ENCODE data around the gene LRMDA.
"Not testable (repeated sequence)": the region's sequence is repeated elsewhere in the genome, so short reads cannot be mapped to it uniquely, and the experiment has no call there.

The LRMDA gene

GRCh38 chr10:76509446-76509845, 1078.0 kb downstream of the LRMDA start:
- DNase-seq (ENCODE audit: low spot score) = no peak

DNA sequence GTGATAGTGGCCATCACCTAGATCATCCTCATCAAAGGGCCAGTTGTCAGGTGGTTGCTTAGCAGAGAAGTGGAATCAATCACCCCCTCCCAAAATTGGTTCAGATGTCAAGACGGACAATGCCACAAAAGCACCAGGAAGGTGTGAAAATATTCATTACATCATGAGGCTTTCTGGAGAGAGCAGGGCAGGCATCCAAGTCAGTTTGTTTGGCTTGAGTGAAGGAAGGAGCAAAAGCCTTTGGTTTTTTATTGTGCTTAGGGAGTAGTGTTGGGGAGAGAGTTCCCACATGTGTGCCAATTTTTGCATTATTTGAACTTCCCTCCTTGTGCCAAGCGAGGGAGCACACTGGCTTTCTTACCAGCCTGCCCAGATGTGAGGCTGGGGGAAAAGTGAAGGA, 1082.9 kb downstream of the LRMDA start:
- no peak for DNase-seq (ENCODE audit: low spot score)

GRCh38 chr10:76514869-76515268, 1083.4 kb downstream of the LRMDA start:
- DNase-seq (ENCODE audit: low spot score) = no peak

- DNase-seq (ENCODE audit: low spot score) = no peak
Observed at GRCh38 chr10:76522547-76522946, 1091.1 kb downstream of the LRMDA start.

DNA sequence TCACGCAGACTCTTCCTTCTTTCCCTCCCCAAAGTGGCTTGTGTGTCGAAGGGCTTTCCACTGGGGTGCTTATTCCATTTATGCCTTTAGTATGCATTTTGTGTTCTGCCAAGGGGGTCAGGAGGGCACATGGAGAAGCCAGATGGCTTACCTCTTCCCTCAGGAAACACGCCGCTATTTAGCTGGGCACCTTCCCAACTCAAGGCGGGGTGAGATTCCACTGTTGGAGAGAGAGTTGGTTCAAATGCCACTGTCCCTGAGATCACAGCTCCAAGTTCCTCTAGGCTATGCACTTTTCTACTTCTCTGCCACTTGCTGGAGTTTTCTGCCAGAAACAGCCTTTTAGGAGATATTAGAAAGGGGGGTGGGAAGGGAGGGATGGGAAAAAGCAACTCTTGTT, 1091.8 kb downstream of the LRMDA start:
- DNase-seq (ENCODE audit: low spot score) = no peak

- DNase-seq (ENCODE audit: low spot score) = no peak
Observed at GRCh38 chr10:76523791-76524351, 1092.4 kb downstream of the LRMDA start.

GRCh38 chr10:76526833-76527232, 1095.4 kb downstream of the LRMDA start:
- not testable (repeated sequence) for DNase-seq (ENCODE audit: low spot score)

DNA sequence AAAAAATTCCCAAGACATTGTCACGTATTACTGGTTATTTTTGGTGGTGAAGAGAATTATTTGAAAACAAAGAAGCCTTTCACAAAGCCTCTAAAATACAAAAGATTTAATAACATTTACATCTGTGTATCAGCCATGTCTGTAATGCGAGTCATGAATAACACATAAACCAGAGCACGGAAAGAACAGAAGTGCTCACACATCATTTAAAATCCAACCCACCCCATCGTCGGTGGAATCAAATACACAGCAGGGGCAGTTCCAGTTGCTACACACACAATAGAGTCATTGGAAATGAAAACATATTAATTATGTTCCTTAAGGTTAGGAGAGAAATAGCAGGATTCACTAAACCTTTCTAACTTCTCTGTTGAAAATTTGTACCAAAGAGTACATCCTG, 1108.9 kb downstream of the LRMDA start:
- no peak for DNase-seq (ENCODE audit: low spot score)

DNA sequence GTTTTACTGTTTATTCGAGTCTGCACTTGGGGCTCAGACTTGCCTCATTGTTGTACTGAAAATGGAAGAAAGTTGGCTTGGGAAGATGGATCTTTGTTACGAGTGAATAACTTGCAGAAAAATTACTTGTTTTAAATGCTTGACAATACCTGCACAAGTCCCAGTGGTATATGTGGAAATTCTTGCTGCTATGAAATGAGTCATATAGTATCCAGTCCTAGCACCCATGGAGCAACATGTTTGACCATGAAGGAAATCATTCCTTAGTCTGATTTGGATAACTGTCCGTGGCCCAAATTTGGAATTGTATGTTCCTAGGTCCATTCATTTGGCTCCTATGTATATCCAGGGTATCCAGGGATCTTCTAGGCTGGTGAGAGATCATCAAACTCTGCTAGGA, 1109.4 kb downstream of the LRMDA start:
- no peak for DNase-seq (ENCODE audit: low spot score)

- DNase-seq (ENCODE audit: low spot score) = no peak
Observed at GRCh38 chr10:76541852-76542251, 1110.4 kb downstream of the LRMDA start.

GRCh38 chr10:76542307-76542930, 1111.0 kb downstream of the LRMDA start:
- DNase-seq (ENCODE audit: low spot score) = no peak

DNA sequence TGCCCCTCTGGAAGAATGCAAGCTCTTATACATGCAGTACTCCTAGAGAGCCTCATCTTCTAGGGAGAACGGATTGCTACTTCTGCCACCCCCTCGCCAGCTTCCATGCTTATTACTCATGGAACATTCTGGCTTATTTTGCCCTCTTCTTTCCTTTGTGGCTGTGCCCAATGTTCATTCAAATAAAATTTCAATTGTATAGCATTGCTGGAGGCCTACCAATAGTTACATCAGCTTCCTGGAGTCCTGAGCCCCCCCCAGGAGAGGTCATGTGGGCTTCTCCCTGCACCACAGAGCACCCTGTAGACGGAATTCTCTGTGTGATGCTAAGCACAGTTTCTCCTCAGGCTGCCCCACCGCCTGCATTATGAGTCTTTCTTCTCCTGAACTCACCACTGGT, 1112.2 kb downstream of the LRMDA start:
- no peak for DNase-seq (ENCODE audit: low spot score)

GRCh38 chr10:76544789-76545188, 1113.4 kb downstream of the LRMDA start:
- no peak for DNase-seq (ENCODE audit: low spot score)

DNA sequence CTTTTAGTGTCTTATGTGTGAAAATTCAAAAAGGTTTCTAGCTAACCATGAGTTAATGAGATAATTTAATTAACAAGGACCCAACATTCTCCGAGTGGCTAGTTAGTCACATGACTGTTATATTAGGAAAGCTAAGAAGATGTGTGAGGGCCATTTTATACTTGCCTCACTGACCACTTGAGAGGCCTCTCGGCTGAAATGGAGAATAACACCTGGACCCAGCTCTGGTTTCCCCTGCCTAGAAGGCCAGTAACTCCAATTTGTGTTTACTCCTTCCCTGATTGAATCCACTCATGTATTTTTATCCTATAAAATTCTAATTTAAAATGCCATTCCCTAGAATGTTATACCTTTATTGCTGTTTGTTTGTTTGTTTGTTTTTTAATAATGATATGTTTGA, 1115.0 kb downstream of the LRMDA start:
- no peak for DNase-seq (ENCODE audit: low spot score)

DNA sequence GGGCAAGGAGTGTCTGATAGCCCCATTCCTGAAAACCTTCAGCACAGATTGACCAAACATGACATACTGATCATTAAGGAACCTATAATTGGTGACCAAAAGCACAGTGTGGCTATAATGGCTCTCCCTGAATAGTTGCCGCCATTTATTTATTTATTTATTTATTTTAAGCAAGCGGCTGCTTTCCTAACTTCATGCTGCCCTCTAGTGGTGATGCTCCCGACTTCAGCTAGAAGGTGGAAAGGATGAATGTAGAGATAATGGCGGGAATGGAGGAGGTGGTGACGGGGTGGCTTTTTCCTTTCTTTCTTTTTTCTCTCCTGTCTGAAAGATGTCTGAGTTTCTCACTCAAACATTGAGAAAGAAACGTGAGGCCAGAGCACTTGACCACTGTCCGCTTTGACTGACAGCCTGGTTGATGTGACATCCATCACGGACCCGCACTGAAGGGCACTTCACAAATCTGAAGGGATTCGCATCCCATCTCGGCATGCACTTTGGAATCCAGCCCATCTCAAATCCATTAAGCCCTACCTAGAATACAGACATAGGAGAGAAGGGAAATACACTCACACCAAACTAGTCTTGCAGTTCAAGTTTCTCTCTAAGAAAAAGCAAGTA, 1116.0 kb downstream of the LRMDA start:
- peak; percentile 67 for DNase-seq (ENCODE audit: low spot score)

DNA sequence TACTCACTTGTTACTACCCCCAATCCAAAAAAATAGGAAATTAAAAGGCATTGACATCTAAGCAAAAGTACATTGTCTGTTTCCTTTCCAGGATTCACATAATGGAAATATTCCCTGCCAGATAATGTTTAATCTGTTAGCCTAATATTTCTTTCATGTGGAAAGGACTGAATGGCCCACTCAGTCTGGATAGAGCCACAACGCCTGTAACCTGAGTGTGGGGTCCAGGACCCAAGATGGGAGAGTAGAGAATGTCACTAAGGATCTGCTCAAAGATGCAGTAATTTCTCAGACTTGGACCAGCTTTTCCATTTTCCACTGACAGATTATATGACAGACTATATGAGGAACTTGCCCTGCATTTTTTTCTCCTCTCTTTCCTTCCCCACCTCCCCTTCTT, 1117.3 kb downstream of the LRMDA start:
- no peak for DNase-seq (ENCODE audit: low spot score)

GRCh38 chr10:76549171-76549570, 1117.7 kb downstream of the LRMDA start:
- no peak for DNase-seq (ENCODE audit: low spot score)

DNA sequence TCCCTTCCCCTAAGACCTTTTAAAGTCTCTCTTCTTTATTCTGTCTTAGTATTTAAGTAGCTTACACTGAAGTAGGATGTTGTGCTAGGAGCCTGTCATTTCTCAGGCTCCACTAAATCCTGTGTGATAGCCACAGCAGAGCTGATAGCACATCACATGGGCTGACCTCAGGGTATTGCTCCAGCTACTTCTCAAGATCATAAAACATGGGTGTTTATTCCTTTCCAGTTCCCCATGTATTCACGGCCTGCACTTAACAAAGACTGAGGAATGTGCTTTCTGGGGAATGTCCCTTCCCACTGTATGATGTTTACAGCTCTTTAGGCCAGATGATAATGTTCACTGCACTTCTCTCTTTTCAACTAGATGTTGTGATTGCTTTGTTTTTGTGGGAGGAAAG, 1119.4 kb downstream of the LRMDA start:
- DNase-seq (ENCODE audit: low spot score) = no peak

- no peak for DNase-seq (ENCODE audit: low spot score)
Observed at GRCh38 chr10:76552091-76552873, 1120.9 kb downstream of the LRMDA start.

DNA sequence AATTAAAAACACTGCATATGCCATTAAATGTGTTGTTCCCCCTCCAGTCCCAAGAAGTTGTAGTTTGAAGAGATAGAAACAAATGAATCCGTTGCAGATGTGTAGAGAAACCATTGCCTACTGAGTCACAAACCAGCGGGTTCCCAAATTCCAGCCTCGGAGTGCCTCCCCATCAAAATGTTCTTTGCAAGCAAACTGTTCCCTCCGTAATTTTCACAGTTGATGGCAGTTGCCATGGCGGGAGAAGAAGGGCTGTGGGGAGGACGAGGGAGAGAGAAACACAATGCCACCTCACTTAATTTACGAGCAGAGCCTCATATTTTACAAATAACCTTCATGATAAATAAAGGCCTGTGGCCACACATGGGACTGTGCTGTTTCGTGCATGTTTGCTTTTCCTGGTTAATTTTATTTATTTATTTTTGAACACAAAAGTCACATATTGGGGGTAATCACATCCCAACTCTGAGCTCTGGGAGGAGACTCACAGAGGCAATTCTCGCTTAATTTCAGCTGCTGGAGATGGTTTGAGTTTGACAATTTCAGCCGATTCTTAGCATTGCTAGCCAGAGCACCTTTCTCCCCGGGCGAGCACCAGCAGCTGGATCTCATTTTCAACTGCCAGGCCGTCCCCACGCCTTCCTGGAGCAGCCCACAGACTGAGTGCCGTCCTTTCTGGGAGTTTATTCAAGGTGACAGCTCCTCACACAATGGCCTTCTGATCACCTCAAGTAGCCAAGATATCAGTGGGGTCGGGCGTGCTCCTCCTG, 1122.0 kb downstream of the LRMDA start:
- no peak for DNase-seq (ENCODE audit: low spot score)

- no peak for DNase-seq (ENCODE audit: low spot score)
Observed at GRCh38 chr10:76554033-76554408, 1122.6 kb downstream of the LRMDA start.

DNA sequence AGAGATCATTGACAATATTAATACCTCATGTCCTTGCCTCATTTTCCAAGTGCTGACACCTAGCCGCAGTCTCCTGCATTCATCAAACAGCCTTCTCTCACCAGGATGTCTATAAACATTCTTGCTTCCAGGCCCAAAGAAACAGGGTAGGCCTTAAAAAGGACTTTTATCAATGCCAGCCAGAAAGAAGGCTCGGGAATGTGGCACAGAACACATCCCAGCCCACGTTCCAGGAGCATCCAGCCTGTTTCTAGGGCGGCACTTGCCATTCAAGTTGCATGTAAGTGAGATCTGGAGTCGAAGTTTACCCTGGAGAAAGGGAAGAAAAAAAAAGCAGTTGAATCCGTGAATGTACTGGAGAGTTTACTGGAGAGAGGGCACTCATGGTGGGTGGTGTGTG, 1123.1 kb downstream of the LRMDA start:
- no peak for DNase-seq (ENCODE audit: low spot score)
